ENCODE results near the gene CDC14B. TPM values are rescaled to one million over a fixed set of nuclear protein-coding genes. Genes with fewer than 3 reads are reported as not detected.

Gene CDC14B
- total RNA-seq, 6 donors from 2014 or later: 6.0 to 28.5 (median 12.7) TPM

DNA sequence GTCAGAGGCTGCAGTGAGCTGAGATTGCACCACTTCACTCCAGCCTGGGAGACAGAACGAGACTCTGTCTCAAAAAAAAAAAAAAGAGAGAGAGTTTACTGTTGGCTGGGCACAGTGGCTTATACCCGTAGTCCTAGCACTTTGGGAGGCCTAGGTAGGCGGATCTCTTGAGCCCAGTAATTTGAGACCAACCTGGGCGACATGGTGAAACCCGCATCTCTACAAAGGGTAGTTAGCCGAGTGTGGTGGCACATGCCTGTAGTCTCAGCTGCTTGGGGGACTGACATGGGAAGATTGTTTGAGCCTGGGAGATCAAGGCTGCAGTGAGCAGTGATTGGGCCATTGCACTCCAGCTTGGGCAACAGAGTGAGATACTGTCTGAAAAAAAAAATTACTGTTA lies 157.1 kb downstream of the CDC14B start:
- 93 to 95% methylated on average over 6 of the region's 6 CpGs for WGBS, 2 donors
- ATAC-seq (ENCODE audit: low FRiP score in 2 of 2): no peak
- Histone ChIP-seq H3K9me3 (no peaks in the 10 kb centered on the region), H3K27ac (no peak overlapping the region), H3K27me3 (no peaks in the 10 kb centered on the region), H3K4me3 (no peak overlapping the region), H3K36me3 (peaks cover 0 to 25% (median 0%) of the 10 kb centered on the region in 4 donors), H3K4me1 (no peaks in the 10 kb centered on the region)
- TF ChIP-seq, protein P1, sequence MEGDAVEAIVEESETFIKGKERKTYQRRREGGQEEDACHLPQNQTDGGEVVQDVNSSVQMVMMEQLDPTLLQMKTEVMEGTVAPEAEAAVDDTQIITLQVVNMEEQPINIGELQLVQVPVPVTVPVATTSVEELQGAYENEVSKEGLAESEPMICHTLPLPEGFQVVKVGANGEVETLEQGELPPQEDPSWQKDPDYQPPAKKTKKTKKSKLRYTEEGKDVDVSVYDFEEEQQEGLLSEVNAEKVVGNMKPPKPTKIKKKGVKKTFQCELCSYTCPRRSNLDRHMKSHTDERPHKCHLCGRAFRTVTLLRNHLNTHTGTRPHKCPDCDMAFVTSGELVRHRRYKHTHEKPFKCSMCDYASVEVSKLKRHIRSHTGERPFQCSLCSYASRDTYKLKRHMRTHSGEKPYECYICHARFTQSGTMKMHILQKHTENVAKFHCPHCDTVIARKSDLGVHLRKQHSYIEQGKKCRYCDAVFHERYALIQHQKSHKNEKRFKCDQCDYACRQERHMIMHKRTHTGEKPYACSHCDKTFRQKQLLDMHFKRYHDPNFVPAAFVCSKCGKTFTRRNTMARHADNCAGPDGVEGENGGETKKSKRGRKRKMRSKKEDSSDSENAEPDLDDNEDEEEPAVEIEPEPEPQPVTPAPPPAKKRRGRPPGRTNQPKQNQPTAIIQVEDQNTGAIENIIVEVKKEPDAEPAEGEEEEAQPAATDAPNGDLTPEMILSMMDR (IDR thresholded peaks at IDR 0.05): no peak
- no peak for TF ChIP-seq EP300 (IDR thresholded peaks at IDR 0.05)
- no peak for TF ChIP-seq POLR2A (IDR thresholded peaks at IDR 0.05)
- no peak for TF ChIP-seq POLR2AphosphoS5 (IDR thresholded peaks at IDR 0.05)
- DNase-seq: no peak

DNA sequence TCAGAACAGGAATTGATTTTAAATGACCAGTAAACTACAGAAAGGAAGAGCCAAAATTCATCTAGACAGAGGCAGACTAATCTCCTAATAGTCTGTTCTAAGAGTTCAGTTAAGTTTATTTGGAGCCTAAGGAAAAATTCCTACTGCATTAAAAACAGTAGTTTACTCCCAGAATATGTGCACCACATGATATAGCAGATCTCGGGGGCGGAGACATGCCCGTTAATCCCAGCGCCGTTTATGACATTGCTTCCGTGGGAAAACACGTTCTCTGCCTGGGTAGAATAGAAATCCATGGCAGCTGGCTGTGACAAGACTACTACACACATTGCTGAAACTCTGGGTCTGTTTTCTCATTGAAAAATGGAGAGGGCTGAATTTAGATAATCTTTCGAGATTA lies 158.3 kb downstream of the CDC14B start:
- no peaks in the 10 kb centered on the region for H3K27me3 ChIP-seq
- no peaks in the 10 kb centered on the region for H3K9me3 ChIP-seq
- no peaks in the 10 kb centered on the region for H3K4me1 ChIP-seq
- ATAC-seq (ENCODE audit: low FRiP score in 2 of 2) (no peak), DNase-seq (no peak)
- TF ChIP-seq EP300 (IDR thresholded peaks at IDR 0.05): no peak
- TF ChIP-seq POLR2AphosphoS5 (IDR thresholded peaks at IDR 0.05): no peak
- TF ChIP-seq POLR2A (IDR thresholded peaks at IDR 0.05): no peak
- TF ChIP-seq, protein P1 (IDR thresholded peaks at IDR 0.05): no peak
- H3K27ac ChIP-seq: no peak overlapping the region
- H3K36me3 ChIP-seq: peaks cover 0 to 15% (median 0%) of the 10 kb centered on the region in 4 donors
- WGBS, 2 donors: 93 to 95% methylated on average over 8 of the region's 8 CpGs
- H3K4me3 ChIP-seq: no peak overlapping the region

DNA sequence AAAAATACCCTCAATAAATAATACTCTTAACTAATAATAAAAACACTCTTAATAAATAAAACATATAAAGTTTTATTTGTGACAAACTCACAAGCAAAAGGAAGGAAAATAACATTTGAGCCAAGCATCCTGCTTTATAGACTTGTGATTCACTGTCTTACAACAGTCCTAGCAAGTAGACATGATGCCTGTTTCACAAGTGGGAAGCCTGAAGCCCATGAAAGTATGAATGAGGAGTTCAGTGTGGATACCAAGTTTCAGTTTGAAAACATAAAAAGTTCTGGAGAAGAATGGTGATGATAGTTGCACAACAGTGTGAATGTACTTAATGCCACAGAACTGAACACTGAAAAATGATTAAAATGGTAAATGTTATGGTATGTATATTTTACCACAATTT lies 158.8 kb downstream of the CDC14B start:
- no peaks in the 10 kb centered on the region for H3K27me3 ChIP-seq
- ATAC-seq (ENCODE audit: low FRiP score in 2 of 2) (no peak), DNase-seq (no peak)
- no peak overlapping the region for H3K4me3 ChIP-seq
- H3K27ac ChIP-seq: no peak overlapping the region
- peaks cover 0 to 10% (median 0%) of the 10 kb centered on the region in 4 donors for H3K36me3 ChIP-seq
- no peaks in the 10 kb centered on the region for H3K9me3 ChIP-seq
- H3K4me1 ChIP-seq: no peaks in the 10 kb centered on the region
- TF ChIP-seq, protein P1 (IDR thresholded peaks at IDR 0.05): no peak
- no peak for TF ChIP-seq POLR2AphosphoS5 (IDR thresholded peaks at IDR 0.05)
- TF ChIP-seq EP300 (IDR thresholded peaks at IDR 0.05): no peak
- TF ChIP-seq POLR2A (IDR thresholded peaks at IDR 0.05): no peak

DNA sequence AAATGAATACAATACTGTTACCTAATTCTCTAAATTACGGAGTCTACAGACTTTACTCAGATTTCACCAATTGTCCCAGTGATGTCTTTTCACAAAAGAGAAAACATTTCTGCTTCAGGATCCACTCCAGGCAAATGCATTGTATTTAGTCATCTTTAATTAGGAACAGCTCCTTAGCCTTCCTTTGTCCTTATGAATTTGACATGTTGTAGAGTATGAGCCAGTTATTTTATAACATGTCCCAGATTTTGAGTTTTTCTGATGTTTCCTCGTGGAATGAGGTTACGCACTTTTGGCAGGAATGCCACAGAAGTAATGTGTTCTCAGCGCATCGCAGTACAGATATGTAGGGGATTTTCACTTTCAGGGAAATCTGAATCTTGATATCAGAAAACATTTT lies 159.2 kb downstream of the CDC14B start:
- H3K4me3 ChIP-seq: no peak overlapping the region
- WGBS, 2 donors: 88 to 92% methylated on average over 5 of the region's 5 CpGs
- DNase-seq (no peak), ATAC-seq (ENCODE audit: low FRiP score in 2 of 2) (peak in 1 of 2 donors; percentile 60)
- H3K27ac ChIP-seq: no peak overlapping the region
- peaks cover 0 to 6% (median 0%) of the 10 kb centered on the region in 4 donors for H3K36me3 ChIP-seq
- H3K9me3 ChIP-seq: no peaks in the 10 kb centered on the region
- TF ChIP-seq POLR2A (IDR thresholded peaks at IDR 0.05) (no peak), POLR2AphosphoS5 (IDR thresholded peaks at IDR 0.05) (no peak), EP300 (IDR thresholded peaks at IDR 0.05) (no peak)
- TF ChIP-seq, protein P1 (IDR thresholded peaks at IDR 0.05): no peak
- H3K4me1 ChIP-seq: no peaks in the 10 kb centered on the region
- H3K27me3 ChIP-seq: no peaks in the 10 kb centered on the region

DNA sequence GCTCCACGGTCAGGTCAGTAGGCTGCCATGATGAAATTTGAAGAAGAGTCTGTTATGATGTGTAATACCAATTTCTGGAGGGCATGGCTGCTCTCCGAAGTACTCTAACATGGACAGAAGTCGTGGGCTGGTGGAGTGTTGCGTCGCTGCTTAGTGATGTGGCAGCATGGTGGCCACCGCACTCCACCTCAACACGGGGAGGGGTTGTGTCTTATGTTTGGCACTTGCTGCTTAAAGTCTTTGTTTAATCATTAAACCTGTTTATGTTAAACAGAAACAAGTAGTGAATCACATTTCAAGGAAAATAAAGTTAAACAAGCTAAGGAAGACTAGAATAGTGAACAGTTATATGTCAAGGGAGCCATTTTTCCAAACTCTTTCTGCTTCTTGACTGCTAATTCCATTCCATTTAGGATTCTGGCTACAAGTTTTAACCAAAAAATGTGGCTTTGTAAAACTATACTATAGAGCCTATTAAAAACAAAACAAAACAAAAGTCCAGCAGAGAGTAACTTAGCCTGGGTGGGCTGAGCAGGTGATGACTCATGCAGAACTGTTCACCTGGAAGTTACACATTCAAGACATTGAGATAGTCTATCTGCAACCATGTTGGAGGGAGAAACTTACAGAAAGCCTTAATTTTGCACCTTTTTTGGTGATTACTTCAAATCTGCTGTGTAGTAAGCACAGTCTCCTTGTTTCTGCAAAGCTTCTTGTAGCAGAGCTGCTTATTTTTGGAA lies 160.2 kb downstream of the CDC14B start:
- DNase-seq (no peak), ATAC-seq (ENCODE audit: low FRiP score in 2 of 2) (no peak)
- TF ChIP-seq POLR2AphosphoS5 (IDR thresholded peaks at IDR 0.05): no peak
- TF ChIP-seq, protein P1 (IDR thresholded peaks at IDR 0.05): no peak
- TF ChIP-seq POLR2A (IDR thresholded peaks at IDR 0.05): no peak
- no peak for TF ChIP-seq EP300 (IDR thresholded peaks at IDR 0.05)
- peaks cover 0 to 4% (median 0%) of the 10 kb centered on the region in 4 donors for H3K36me3 ChIP-seq
- H3K27me3 ChIP-seq: no peaks in the 10 kb centered on the region
- no peaks in the 10 kb centered on the region for H3K4me1 ChIP-seq
- no peaks in the 10 kb centered on the region for H3K9me3 ChIP-seq
- 94 to 96% methylated on average over 7 of the region's 7 CpGs for WGBS, 2 donors
- H3K4me3 ChIP-seq: no peak overlapping the region
- H3K27ac ChIP-seq: no peak overlapping the region

Data from upper lobe of left lung (tissue), 6 donors.